Stimulated activated CD4-positive, alpha-beta T cell treated with anti-CD3 and anti-CD28 coated beads, Interleukin-4, amount 100 ng/mL, for 1 hour (primary cell): Measurements from ENCODE around the gene FIG4.
"Not testable (repeated sequence)": the region's sequence is repeated elsewhere in the genome, so short reads cannot be mapped to it uniquely, and the experiment has no call there.

Experiments
- DNase-seq: peaks from one replicate; pipeline ENCODE4 v3.0.0-alpha.2; 2020

The FIG4 gene

GRCh38 chr6:109801794-109802193, 110.7 kb downstream of the FIG4 start:
- DNase-seq = no peak

- DNase-seq = no peak
These were observed 112.9 kb downstream of the FIG4 start for GRCh38 chr6:109804020-109804419.

GRCh38 chr6:109807881-109808280, 116.8 kb downstream of the FIG4 start:
- DNase-seq = no peak

GRCh38 chr6:109808837-109809236, 117.7 kb downstream of the FIG4 start:
- DNase-seq = no peak

- no peak for DNase-seq
These were observed 124.0 kb downstream of the FIG4 start for GRCh38 chr6:109815054-109815453.

GRCh38 chr6:109816452-109817374, 125.6 kb downstream of the FIG4 start:
- no peak for DNase-seq

GRCh38 chr6:109820706-109821350, 129.7 kb downstream of the FIG4 start:
- DNase-seq = no peak

- DNase-seq = no peak
These were observed 130.3 kb downstream of the FIG4 start for GRCh38 chr6:109821428-109821827.

GRCh38 chr6:109824105-109824504, 133.0 kb downstream of the FIG4 start:
- DNase-seq = no peak

GRCh38 chr6:109826551-109826950, 135.5 kb downstream of the FIG4 start:
- DNase-seq = no peak

- not testable (repeated sequence) for DNase-seq
These were observed 140.3 kb downstream of the FIG4 start for GRCh38 chr6:109831352-109831751.

- no peak for DNase-seq
These were observed 143.0 kb downstream of the FIG4 start for GRCh38 chr6:109834131-109834530.

- no peak for DNase-seq
These were observed 143.7 kb downstream of the FIG4 start for GRCh38 chr6:109834595-109835437.

GRCh38 chr6:109840034-109840433, 148.9 kb downstream of the FIG4 start:
- no peak for DNase-seq

- no peak for DNase-seq
These were observed 149.7 kb downstream of the FIG4 start for GRCh38 chr6:109840796-109841195.

GRCh38 chr6:109841869-109842268, 150.8 kb downstream of the FIG4 start:
- DNase-seq = no peak

GRCh38 chr6:109852713-109853112, 161.6 kb downstream of the FIG4 start:
- DNase-seq = no peak

GRCh38 chr6:109853426-109853825, 162.3 kb downstream of the FIG4 start:
- no peak for DNase-seq

- DNase-seq = no peak
These were observed 162.9 kb downstream of the FIG4 start for GRCh38 chr6:109853951-109854350.

- no peak for DNase-seq
These were observed 163.6 kb downstream of the FIG4 start for GRCh38 chr6:109854541-109855308.

- not testable (repeated sequence) for DNase-seq
These were observed 164.5 kb downstream of the FIG4 start for GRCh38 chr6:109855476-109856040.

GRCh38 chr6:109861946-109862345, 170.8 kb downstream of the FIG4 start:
- no peak for DNase-seq
